Keratinocyte (primary cell): ENCODE results near the gene MGAT5B.

ENCODE experiments used
- EZH2 ChIP-seq: IDR thresholded peaks from one replicate; pipeline ENCODE4 v1.6.1; 2012; ENCODE audit warnings: inconsistent platforms, mild to moderate bottlenecking, low read length, moderate library complexity
- TF ChIP-seq, protein P1 (sequence below), 3 experiments: IDR thresholded peaks in 1 of 3; conservative IDR thresholded peaks in 1 of 3; optimal IDR thresholded peaks in 1 of 3; 2 replicates in 2 of 3; 3 replicates in 1 of 3; pipeline versions ENCODE3 to v1.5.1; 2011; ENCODE audit warnings: low read length in 3 of 3, mild to moderate bottlenecking in 3 of 3, moderate library complexity in 2 of 3, control low read depth in 1 of 3, inconsistent platforms in 1 of 3; ENCODE audit not compliant: insufficient read depth in 2 of 3; ENCODE audit errors: extremely low read depth in 1 of 3

DNA sequence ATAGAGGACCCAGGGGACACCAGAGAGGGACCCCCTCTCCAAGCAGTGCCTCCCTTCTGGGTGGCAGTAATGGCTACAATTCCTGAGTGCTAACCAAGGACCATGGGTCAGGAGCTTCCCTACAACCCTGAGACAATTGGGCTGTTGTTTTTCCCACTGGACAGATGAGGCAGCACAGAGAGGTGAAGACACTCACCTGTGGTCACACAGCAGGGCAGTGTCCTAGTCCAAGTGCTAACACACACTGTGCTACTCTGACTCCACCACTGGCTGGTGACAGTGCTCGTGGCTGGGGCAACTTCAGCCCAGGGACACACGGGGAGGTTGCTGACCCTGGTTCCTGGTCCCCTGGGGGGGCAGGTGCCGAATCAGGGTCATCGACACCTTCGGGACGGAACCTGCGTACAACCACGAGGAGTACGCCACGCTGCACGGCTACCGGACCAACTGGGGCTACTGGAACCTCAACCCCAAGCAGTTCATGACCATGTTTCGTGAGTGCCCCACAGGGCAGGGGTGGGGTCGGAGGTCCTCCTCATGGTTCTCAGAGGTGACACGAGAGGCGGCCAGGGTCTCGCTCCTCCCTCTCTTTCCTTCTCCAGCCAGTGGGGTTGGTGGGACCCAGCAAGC, 58.1 kb downstream of the MGAT5B start:
- TF ChIP-seq, protein P1, sequence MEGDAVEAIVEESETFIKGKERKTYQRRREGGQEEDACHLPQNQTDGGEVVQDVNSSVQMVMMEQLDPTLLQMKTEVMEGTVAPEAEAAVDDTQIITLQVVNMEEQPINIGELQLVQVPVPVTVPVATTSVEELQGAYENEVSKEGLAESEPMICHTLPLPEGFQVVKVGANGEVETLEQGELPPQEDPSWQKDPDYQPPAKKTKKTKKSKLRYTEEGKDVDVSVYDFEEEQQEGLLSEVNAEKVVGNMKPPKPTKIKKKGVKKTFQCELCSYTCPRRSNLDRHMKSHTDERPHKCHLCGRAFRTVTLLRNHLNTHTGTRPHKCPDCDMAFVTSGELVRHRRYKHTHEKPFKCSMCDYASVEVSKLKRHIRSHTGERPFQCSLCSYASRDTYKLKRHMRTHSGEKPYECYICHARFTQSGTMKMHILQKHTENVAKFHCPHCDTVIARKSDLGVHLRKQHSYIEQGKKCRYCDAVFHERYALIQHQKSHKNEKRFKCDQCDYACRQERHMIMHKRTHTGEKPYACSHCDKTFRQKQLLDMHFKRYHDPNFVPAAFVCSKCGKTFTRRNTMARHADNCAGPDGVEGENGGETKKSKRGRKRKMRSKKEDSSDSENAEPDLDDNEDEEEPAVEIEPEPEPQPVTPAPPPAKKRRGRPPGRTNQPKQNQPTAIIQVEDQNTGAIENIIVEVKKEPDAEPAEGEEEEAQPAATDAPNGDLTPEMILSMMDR (optimal IDR thresholded peaks at IDR 0.05 in 1 of 3, IDR thresholded peaks at IDR 0.05 in 1 of 3, conservative IDR thresholded peaks at IDR 0.05 in 1 of 3; ENCODE audit: extremely low read depth in 1 of 3, insufficient read depth in 2 of 3, low read length in 3 of 3): no peak
- TF ChIP-seq EZH2: no peak
